HepG2 (cell line): Measurements from ENCODE around the gene NKPD1. TPM values are rescaled to one million over a fixed set of nuclear protein-coding genes. Genes with fewer than 3 reads are reported as not detected.

Experiments
- REL ChIP-seq: sonication (generic); formaldehyde crosslinking; conservative IDR thresholded peaks from 2 replicates; pipeline ENCODE4 v1.8.0; 2022; ENCODE audit warnings: mild to moderate bottlenecking, missing genetic modification reagents, moderate library complexity
- ZBTB40 ChIP-seq, 2 experiments: fragments of 450-650 bp in 1 of 2; sonication (generic) in 1 of 2; formaldehyde crosslinking in 1 of 2; IDR thresholded peaks; 2 replicates each; pipeline versions ENCODE4 v1.6.1 to v1.8.0; 2016 to 2022; ENCODE audit warnings: antibody characterized with exemption in 1 of 2, mild to moderate bottlenecking in 1 of 2, missing genetic modification reagents in 1 of 2
- polyA plus RNA-seq, 8 experiments: library from polyadenylated mRNA; depleted of rRNA in 3 of 8; stranded (reverse) in 7 of 8; unstranded in 1 of 8; fragments of >200 nt; fragmentation: Illumina TruSeq in 4 of 8; extraction: Trizol in 4 of 8; gene quantifications; 2 replicates each; pipeline versions ENCODE4 v1.2.1 to v1.2.3, GENCODE V29; 2011 to 2016; ENCODE audit warnings: low read depth in 4 of 8, missing spikeins in 1 of 8, mixed read lengths in 1 of 8; ENCODE audit not compliant: insufficient read depth in 1 of 8
- total RNA-seq, 5 experiments: library from RNA; depleted of rRNA; stranded (reverse); fragments of >200 nt; fragmentation: Illumina TruSeq; extraction: Trizol; gene quantifications; 2 replicates each; pipeline ENCODE4 v1.2.3, GENCODE V29; 2016; ENCODE audit warnings: low read depth in 1 of 5
- TF ChIP-seq, protein P1 (sequence below): IDR thresholded peaks from 2 replicates; pipeline ENCODE4 v1.6.1; 2012; ENCODE audit warnings: low read depth, low read length, improper control_type of control experiment
- TF ChIP-seq, protein P2 (sequence below): sonication (generic); IDR thresholded peaks from 2 replicates; pipeline ENCODE4 v1.6.1; 2016; ENCODE audit warnings: low read depth, borderline replicate concordance

The NKPD1 gene
- total and polyA plus RNA-seq, 2 of the 13 experiments (the other 11 are each of a cell fraction or from before 2014, with no cell fraction given) = 0.03 TPM; not detected in 1

GRCh38 chr19:45140533-45140932 lies 20.2 kb downstream of the NKPD1 start (continued):
- no peak for TF ChIP-seq ZBTB40 (IDR thresholded peaks at IDR 0.05)
- TF ChIP-seq ZBTB40 (CRISPR knock-in tag; IDR thresholded peaks at IDR 0.05) = no peak
- TF ChIP-seq, protein P1, sequence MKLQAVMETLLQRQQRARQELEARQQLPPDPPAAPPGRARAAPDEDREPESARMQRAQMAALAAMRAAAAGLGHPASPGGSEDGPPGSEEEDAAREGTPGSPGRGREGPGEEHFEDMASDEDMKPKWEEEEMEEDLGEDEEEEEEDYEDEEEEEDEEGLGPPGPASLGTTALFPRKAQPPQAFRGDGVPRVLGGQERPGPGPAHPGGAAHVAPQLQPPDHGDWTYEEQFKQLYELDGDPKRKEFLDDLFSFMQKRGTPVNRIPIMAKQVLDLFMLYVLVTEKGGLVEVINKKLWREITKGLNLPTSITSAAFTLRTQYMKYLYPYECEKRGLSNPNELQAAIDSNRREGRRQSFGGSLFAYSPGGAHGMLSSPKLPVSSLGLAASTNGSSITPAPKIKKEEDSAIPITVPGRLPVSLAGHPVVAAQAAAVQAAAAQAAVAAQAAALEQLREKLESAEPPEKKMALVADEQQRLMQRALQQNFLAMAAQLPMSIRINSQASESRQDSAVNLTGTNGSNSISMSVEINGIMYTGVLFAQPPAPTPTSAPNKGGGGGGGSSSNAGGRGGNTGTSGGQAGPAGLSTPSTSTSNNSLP = no peak
- TF ChIP-seq, protein P2, sequence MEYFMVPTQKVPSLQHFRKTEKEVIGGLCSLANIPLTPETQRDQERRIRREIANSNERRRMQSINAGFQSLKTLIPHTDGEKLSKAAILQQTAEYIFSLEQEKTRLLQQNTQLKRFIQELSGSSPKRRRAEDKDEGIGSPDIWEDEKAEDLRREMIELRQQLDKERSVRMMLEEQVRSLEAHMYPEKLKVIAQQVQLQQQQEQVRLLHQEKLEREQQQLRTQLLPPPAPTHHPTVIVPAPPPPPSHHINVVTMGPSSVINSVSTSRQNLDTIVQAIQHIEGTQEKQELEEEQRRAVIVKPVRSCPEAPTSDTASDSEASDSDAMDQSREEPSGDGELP = no peak
- no peak for TF ChIP-seq REL (CRISPR knock-in tag)
